HG03039 (cell line): ENCODE results near the gene IGFBP1.

ENCODE experiments used
- ATAC-seq: cut with Tn5 transposase; IDR thresholded peaks from one replicate; pipeline ENCODE4 v1.9.1; 2021; ENCODE audit warnings: mild to moderate bottlenecking, moderate library complexity; ENCODE audit not compliant: unreplicated experiment

IGFBP1 gene

GRCh38 chr7:45880433-45880860, 7.8 kb upstream of the IGFBP1 start:
- ATAC-seq: no peak

- no peak for ATAC-seq
Measured at GRCh38 chr7:45881280-45881758, 7.0 kb upstream of the IGFBP1 start.

GRCh38 chr7:45881759-45882464, 6.4 kb upstream of the IGFBP1 start:
- no peak for ATAC-seq

GRCh38 chr7:45882465-45882810, 5.8 kb upstream of the IGFBP1 start:
- no peak for ATAC-seq

GRCh38 chr7:45884136-45884535, 4.2 kb upstream of the IGFBP1 start:
- no peak for ATAC-seq

GRCh38 chr7:45885264-45885882, 2.9 kb upstream of the IGFBP1 start:
- no peak for ATAC-seq

- no peak for ATAC-seq
Measured at GRCh38 chr7:45886931-45887667, 1.2 kb upstream of the IGFBP1 start.

GRCh38 chr7:45888993-45889366, 692 bp downstream of the IGFBP1 start:
- no peak for ATAC-seq

GRCh38 chr7:45889367-45890067, 1.2 kb downstream of the IGFBP1 start:
- ATAC-seq: no peak

GRCh38 chr7:45890125-45890901, 2.0 kb downstream of the IGFBP1 start:
- no peak for ATAC-seq

GRCh38 chr7:45890902-45891461, 2.7 kb downstream of the IGFBP1 start:
- ATAC-seq: no peak

- ATAC-seq: no peak
Measured at GRCh38 chr7:45891462-45892402, 3.4 kb downstream of the IGFBP1 start.

GRCh38 chr7:45892407-45893035, 4.2 kb downstream of the IGFBP1 start:
- ATAC-seq: no peak

- no peak for ATAC-seq
Measured at GRCh38 chr7:45893374-45893995, 5.2 kb downstream of the IGFBP1 start.

- ATAC-seq: no peak
Measured at GRCh38 chr7:45893996-45894664, 5.8 kb downstream of the IGFBP1 start.

- ATAC-seq: no peak
Measured at GRCh38 chr7:45894665-45895062, 6.4 kb downstream of the IGFBP1 start.

- no peak for ATAC-seq
Measured at GRCh38 chr7:45897042-45897690, 8.9 kb downstream of the IGFBP1 start.
